Kidney epithelial cell (primary cell): ENCODE results near the gene PDRG1. TPM values are rescaled to one million over a fixed set of nuclear protein-coding genes. Genes with fewer than 3 reads are reported as not detected.

Source experiments
- DNase-seq: peaks from one replicate; pipeline ENCODE4 v3.0.0-alpha.2; 2010; ENCODE audit warnings: low read depth
- H3K27me3 ChIP-seq: 2 replicates; pipeline ENCODE4 v1.6.0; 2011; ENCODE audit warnings: low read length; ENCODE audit not compliant: control insufficient read depth, insufficient read depth
- H3K36me3 ChIP-seq: 2 replicates; pipeline ENCODE4 v1.5.1; 2011; ENCODE audit warnings: low read length; ENCODE audit not compliant: control insufficient read depth, insufficient read depth
- H3K4me3 ChIP-seq: 2 replicates; pipeline ENCODE4 v1.5.1; 2011; ENCODE audit warnings: low read depth, mild to moderate bottlenecking, control low read depth, low read length
- total RNA-seq: library from RNA; depleted of rRNA; stranded (reverse); fragments of >200 nt; gene quantifications from 2 replicates; pipeline ENCODE4 v1.2.3, GENCODE V29; 2015
- TF ChIP-seq, protein P1 (sequence below): IDR thresholded peaks from 2 replicates; pipeline ENCODE4 v1.5.1; 2011; ENCODE audit warnings: mild to moderate bottlenecking, moderate library complexity, low read length, control low read depth, inconsistent platforms; ENCODE audit not compliant: insufficient read depth, poor library complexity, severe bottlenecking

The PDRG1 gene
- total RNA-seq, 1 donor from 2014 or later = 18.0 TPM

DNA sequence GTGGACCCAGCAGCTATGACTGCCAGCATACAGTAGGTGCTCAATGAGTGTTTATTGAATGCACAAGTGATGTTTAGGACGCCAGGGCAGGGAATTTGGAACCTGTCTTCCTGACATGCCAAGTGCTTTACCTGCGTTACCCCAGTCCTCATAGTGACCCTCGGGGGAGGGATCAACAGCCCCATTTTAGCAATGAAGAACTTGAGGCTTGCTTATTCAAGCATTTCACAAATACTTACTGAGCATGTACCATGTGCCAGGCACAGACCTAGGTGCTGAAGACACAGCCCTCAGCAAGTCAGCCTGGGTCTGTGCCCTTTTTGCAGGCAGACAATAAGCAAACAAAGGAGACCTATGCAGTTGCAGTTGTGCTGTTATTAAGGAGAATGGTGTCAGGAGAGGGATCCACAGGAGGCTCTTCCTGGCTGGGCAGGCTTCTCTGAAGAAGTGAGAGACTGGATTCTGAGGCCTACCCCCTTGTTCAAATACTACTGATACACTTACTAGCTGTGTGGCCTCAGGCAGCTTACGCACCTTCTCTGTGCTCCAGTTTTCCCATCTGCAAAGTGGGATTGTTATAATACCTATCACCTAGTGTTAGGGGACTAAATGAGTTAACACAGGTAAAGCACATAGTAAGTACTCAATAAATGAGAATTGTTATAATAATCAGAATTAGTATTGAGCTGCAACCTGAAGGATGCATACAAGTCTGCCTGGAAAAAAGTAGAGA, 41.6 kb downstream of the PDRG1 start:
- TF ChIP-seq, protein P1, sequence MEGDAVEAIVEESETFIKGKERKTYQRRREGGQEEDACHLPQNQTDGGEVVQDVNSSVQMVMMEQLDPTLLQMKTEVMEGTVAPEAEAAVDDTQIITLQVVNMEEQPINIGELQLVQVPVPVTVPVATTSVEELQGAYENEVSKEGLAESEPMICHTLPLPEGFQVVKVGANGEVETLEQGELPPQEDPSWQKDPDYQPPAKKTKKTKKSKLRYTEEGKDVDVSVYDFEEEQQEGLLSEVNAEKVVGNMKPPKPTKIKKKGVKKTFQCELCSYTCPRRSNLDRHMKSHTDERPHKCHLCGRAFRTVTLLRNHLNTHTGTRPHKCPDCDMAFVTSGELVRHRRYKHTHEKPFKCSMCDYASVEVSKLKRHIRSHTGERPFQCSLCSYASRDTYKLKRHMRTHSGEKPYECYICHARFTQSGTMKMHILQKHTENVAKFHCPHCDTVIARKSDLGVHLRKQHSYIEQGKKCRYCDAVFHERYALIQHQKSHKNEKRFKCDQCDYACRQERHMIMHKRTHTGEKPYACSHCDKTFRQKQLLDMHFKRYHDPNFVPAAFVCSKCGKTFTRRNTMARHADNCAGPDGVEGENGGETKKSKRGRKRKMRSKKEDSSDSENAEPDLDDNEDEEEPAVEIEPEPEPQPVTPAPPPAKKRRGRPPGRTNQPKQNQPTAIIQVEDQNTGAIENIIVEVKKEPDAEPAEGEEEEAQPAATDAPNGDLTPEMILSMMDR = no peak
- Histone ChIP-seq H3K36me3 (no peaks in the 10 kb centered on the region), H3K4me3 (no peak overlapping the region), H3K27me3 (peaks cover 2% of the 10 kb centered on the region)
- DNase-seq = no peak

DNA sequence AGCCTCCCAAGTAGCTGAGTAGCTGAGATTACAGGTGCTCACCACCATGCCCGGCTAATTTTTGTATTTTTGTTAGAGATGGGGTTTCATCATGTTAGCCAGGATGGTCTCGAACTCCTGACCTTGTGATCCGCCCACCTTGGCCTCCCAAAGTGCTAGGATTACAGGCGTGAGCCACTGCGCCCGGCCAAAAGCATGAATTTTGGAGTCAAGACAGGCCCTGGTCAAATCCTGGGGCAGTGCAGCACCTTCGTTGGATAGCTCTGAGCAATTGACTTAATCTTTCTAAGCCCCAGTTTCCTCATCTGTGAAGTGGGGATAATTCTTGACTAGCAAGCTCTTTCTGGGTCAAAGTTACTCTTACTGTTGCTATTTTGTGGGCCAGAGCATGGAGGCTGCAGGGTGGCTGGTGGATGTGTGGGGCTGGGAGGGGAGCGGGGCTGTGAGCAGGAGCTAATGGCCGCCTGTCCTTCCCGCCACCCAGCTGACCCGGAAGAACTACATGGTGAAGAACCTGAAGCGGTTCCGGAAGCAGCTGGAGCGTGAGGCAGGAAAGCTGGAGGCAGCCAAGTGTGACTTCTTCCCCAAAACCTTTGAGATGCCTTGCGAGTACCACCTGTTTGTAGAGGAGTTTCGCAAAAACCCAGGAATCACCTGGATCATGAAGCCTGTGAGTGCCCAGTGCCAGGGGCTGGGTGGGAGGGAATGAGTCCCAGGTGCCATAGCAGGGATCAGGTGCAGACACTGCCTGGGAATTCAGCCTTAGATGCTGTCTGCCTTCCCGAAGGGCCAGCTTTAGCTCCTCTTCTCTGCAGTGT, 42.4 kb downstream of the PDRG1 start:
- H3K4me3 ChIP-seq = no peak overlapping the region
- no peaks in the 10 kb centered on the region for H3K36me3 ChIP-seq
- no peak for DNase-seq
- TF ChIP-seq, protein P1 = no peak
- peaks cover 2% of the 10 kb centered on the region for H3K27me3 ChIP-seq

DNA sequence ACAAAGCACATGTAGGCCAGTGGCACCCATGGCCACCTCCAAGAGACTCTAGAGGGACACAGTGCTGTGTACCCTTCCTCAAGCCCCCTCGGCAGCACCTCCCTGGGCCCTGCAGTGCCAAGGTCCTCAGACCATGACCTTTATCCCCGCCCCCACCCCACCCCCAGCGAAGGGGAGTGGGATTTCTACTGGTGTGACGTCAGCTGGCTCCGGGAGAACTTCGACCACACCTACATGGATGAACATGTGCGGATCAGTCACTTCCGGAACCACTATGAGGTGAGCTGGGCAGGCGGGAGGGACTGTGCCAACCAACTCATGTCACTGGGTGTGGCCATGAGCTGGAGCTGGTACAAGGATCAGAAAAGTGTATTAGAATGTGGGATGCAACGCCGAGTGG, 43.4 kb downstream of the PDRG1 start:
- H3K36me3 ChIP-seq = no peaks in the 10 kb centered on the region
- TF ChIP-seq, protein P1 = no peak
- H3K27me3 ChIP-seq = no peaks in the 10 kb centered on the region
- H3K4me3 ChIP-seq = no peak overlapping the region
- no peak for DNase-seq

DNA sequence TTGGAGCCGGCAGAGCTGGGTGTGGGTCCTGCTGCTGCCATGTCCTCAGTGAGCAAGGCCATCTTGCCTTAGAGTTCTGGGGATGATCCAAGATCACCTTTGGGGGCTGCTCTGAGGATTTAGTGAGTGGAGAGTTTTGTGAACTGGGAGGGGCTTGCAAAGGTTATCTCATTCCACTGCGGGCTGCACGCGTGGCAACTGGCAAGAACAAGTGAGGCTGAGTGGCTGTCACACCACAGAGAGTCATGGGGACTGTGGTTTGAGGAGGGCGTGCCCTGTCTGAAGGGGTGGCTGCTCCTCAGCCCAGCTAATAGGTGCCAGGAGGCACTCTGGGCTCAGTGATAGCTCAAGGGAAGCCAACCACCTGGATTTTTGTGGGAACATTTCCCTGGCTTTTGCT, 43.8 kb downstream of the PDRG1 start:
- DNase-seq = no peak
- TF ChIP-seq, protein P1 = no peak
- H3K36me3 ChIP-seq = no peaks in the 10 kb centered on the region
- H3K4me3 ChIP-seq = no peak overlapping the region
- no peaks in the 10 kb centered on the region for H3K27me3 ChIP-seq

DNA sequence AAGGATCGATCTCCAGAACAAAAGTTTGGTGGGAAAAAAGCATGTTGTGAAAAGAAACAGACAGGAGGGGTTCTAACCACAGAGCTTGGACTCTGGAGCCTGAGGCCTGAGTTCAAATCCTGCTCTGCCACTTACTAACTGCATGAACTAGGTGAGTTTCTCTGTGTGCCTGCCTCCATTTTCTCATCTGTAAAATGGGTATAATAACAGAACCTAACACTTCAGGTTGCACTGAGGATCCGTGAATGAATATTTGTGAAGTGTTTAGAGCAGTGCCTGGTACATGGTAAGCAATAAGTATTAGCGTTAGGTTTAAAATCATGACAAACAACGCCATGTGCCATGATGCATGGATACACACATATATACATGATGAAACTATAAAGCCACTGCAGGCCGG, 44.8 kb downstream of the PDRG1 start:
- DNase-seq = no peak
- TF ChIP-seq, protein P1 = no peak
- H3K27me3 ChIP-seq = no peaks in the 10 kb centered on the region
- no peak overlapping the region for H3K4me3 ChIP-seq
- no peaks in the 10 kb centered on the region for H3K36me3 ChIP-seq

DNA sequence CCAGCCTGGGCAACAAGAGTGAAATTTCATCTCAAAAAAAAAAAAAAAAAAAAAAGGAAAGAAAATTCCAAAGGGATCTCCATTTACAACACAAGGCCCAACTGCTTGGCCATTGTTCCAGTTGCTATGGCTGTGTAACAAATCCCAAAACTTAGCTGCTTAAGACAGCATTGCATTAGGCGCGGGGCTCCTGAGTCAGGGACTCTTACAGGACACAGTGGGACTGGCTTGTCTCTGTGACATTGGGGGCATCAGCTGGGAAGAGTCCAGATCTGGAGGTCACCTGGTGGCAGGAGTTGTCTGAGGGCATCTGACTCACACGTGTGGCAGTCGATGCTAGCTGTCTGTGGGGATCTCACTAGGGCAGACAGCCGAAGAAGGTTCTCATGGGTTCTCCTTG, 45.8 kb downstream of the PDRG1 start:
- no peaks in the 10 kb centered on the region for H3K36me3 ChIP-seq
- H3K4me3 ChIP-seq = no peak overlapping the region
- H3K27me3 ChIP-seq = no peaks in the 10 kb centered on the region
- DNase-seq = no peak
- TF ChIP-seq, protein P1 = no peak
